Fibroblast of lung (primary cell): ENCODE measurements around the gene PITHD1. TPM values are rescaled to one million over a fixed set of nuclear protein-coding genes. Genes with fewer than 3 reads are reported as not detected.
"Not testable (repeated sequence)": the region's sequence is repeated elsewhere in the genome, so short reads cannot be mapped to it uniquely, and the experiment has no call there.

Experiments used
- DNase-seq, 2 donors: peaks; one replicate each; pipeline versions ENCODE4 v3.0.0 to v3.0.0-alpha.2; 2010; ENCODE audit warnings: low read depth in 2 of 2
- H2AFZ ChIP-seq: 2 replicates; pipeline ENCODE4 v1.5.1; 2012; ENCODE audit warnings: low read length, control low read depth, inconsistent platforms
- H3K27ac ChIP-seq: 2 replicates; pipeline ENCODE4 v1.5.1; 2011; ENCODE audit warnings: low read length, control low read depth; ENCODE audit not compliant: insufficient read depth
- H3K27me3 ChIP-seq: 2 replicates; pipeline ENCODE4 v1.5.1; 2011; ENCODE audit warnings: mild to moderate bottlenecking, low read length; ENCODE audit not compliant: control insufficient read depth, insufficient read depth
- H3K36me3 ChIP-seq: 2 replicates; pipeline ENCODE4 v1.5.1; 2011; ENCODE audit warnings: low read length; ENCODE audit not compliant: control insufficient read depth, insufficient read depth
- H3K4me1 ChIP-seq: 2 replicates; pipeline ENCODE4 v1.5.1; 2011; ENCODE audit warnings: low read length; ENCODE audit not compliant: control insufficient read depth, insufficient read depth; ENCODE audit errors: extremely low read depth
- H3K4me2 ChIP-seq: 2 replicates; pipeline ENCODE4 v1.5.1; 2011; ENCODE audit warnings: low read length, control low read depth; ENCODE audit not compliant: insufficient read depth; ENCODE audit errors: extremely low read depth
- H3K4me3 ChIP-seq, 4 experiments: fragments of 200-600 bp in 1 of 4; sonication (generic) in 1 of 4; replicated peaks in 1 of 4; 2 replicates each; pipeline ENCODE4 v1.5.1; 2011 to 2016; ENCODE audit warnings: low read length in 4 of 4, low read depth in 3 of 4, mild to moderate bottlenecking in 3 of 4, control low read depth in 2 of 4, inconsistent platforms in 1 of 4, mixed read lengths in 1 of 4; ENCODE audit not compliant: insufficient read depth in 1 of 4; ENCODE audit errors: control extremely low read depth in 1 of 4
- H3K79me2 ChIP-seq: 2 replicates; pipeline ENCODE4 v1.5.1; 2012; ENCODE audit warnings: mild to moderate bottlenecking, low read length, inconsistent platforms; ENCODE audit not compliant: control insufficient read depth, insufficient read depth
- H3K9ac ChIP-seq: 2 replicates; pipeline ENCODE4 v1.5.1; 2011; ENCODE audit warnings: mild to moderate bottlenecking, low read length, control low read depth; ENCODE audit not compliant: insufficient read depth
- H3K9me3 ChIP-seq: 2 replicates; pipeline ENCODE4 v1.5.1; 2012; ENCODE audit warnings: low read depth, low read length; ENCODE audit not compliant: control insufficient read depth, insufficient read depth
- H4K20me1 ChIP-seq: 2 replicates; pipeline ENCODE4 v1.5.1; 2011; ENCODE audit warnings: low read length; ENCODE audit not compliant: control insufficient read depth, insufficient read depth; ENCODE audit errors: extremely low read depth
- CTCF ChIP-seq, 2 donors: IDR thresholded peaks in 1 of 2; conservative IDR thresholded peaks in 1 of 2; 1 replicate in 1 of 2; 2 replicates in 1 of 2; pipeline ENCODE4 v1.5.1; 2011 to 2012; ENCODE audit warnings: low read length in 2 of 2, control low read depth in 1 of 2, inconsistent platforms in 1 of 2, low read depth in 1 of 2, mild to moderate bottlenecking in 1 of 2
- EZH2 ChIP-seq: IDR thresholded peaks from 2 replicates; pipeline ENCODE4 v1.5.1; 2012; ENCODE audit warnings: low read length, control low read depth, mild to moderate bottlenecking; ENCODE audit errors: missing control alignments
- polyA plus RNA-seq, 2 donors: library from polyadenylated mRNA; depleted of rRNA in 1 of 2; stranded (reverse) in 1 of 2; unstranded in 1 of 2; fragments of >200 nt; gene quantifications; 2 replicates each; pipeline ENCODE4 v1.2.1, GENCODE V29; 2011 to 2012; ENCODE audit warnings: missing spikeins in 1 of 2
- total RNA-seq: library from RNA; depleted of rRNA; stranded (reverse); fragments of >200 nt; gene quantifications from 2 replicates; pipeline ENCODE4 v1.2.1, GENCODE V29; 2014

PITHD1 gene
- total and polyA plus RNA-seq, 2 donors (not counting 1 experiment from before 2014, with no cell fraction given) = 40.5 to 47.7 TPM

GRCh38 chr1:23779826-23780371 is 1.7 kb downstream of the PITHD1 start:
- peak overlapping the region; percentile 95 for H3K27ac ChIP-seq
- H4K20me1 ChIP-seq = no peaks in the 10 kb centered on the region
- H3K27me3 ChIP-seq = no peaks in the 10 kb centered on the region
- no peaks in the 10 kb centered on the region for H3K36me3 ChIP-seq
- H2AFZ ChIP-seq = no peak overlapping the region
- peak; percentile 67 to 68 for DNase-seq
- H3K9ac ChIP-seq = no peak overlapping the region
- peaks cover 35% of the 10 kb centered on the region for H3K79me2 ChIP-seq
- no peaks in the 10 kb centered on the region for H3K9me3 ChIP-seq
- TF ChIP-seq CTCF (conservative IDR thresholded peaks at IDR 0.05 in 1 of 2, IDR thresholded peaks at IDR 0.05 in 1 of 2; ENCODE audit: low read depth in 1 of 2, low read length in 2 of 2) = no peak
- TF ChIP-seq EZH2 = no peak
- H3K4me1 ChIP-seq = peaks cover 11% of the 10 kb centered on the region
- peak overlapping the region in 2 of 4 experiments; percentile 78 to 89 for H3K4me3 ChIP-seq
- H3K4me2 ChIP-seq = peak overlapping the region; percentile 98

GRCh38 chr1:23783141-23783540 is 4.9 kb downstream of the PITHD1 start:
- H3K27ac ChIP-seq, DNase-seq, H3K27me3 ChIP-seq, H3K4me3 ChIP-seq, H3K9ac ChIP-seq, H3K9me3 ChIP-seq, H3K4me2 ChIP-seq, H4K20me1 ChIP-seq, H3K36me3 ChIP-seq, H2AFZ ChIP-seq: not testable (repeated sequence)
- H3K4me1 ChIP-seq = peaks cover 11% of the 10 kb centered on the region
- H3K79me2 ChIP-seq = peaks cover 35% of the 10 kb centered on the region

- no peak for DNase-seq
Measured at GRCh38 chr1:23784846-23785245, 6.6 kb downstream of the PITHD1 start.

More at GRCh38 chr1:23784846-23785245, 6.6 kb downstream of the PITHD1 start:
- Histone ChIP-seq H3K9ac (no peak overlapping the region), H3K4me1 (peaks cover 3% of the 10 kb centered on the region), H3K27me3 (no peaks in the 10 kb centered on the region), H3K4me2 (no peak overlapping the region), H3K9me3 (no peaks in the 10 kb centered on the region), H3K27ac (no peak overlapping the region), H3K4me3 (no peak overlapping the region), H3K79me2 (peaks cover 21% of the 10 kb centered on the region), H3K36me3 (peaks cover 5% of the 10 kb centered on the region), H2AFZ (no peak overlapping the region), H4K20me1 (no peaks in the 10 kb centered on the region)
- no peak for TF ChIP-seq EZH2
- TF ChIP-seq CTCF (conservative IDR thresholded peaks at IDR 0.05 in 1 of 2, IDR thresholded peaks at IDR 0.05 in 1 of 2; ENCODE audit: low read depth in 1 of 2, low read length in 2 of 2) = no peak
